Fibroblast of skin of left quadriceps (primary cell): ENCODE results near the gene PPP3CA.

ENCODE experiments used
- DNase-seq, 2 experiments: peaks; one replicate each; pipeline ENCODE4 v3.0.0-alpha.2; 2013; ENCODE audit warnings: low read depth in 2 of 2

The PPP3CA gene

DNA sequence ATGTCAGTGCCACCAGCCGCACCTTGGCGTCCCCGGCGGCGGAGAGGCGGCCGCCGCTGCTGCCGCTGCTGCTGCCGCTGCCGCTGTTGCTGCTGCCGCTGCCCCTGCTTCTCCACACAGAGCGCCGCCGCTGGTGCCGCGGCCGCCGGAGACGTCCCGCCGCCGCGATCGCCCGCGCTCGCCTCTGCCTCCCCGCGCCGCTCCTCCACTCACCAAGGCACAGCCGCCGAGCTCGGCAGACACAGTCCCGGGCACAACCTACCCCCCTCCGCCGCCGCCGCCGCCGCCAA lies at the start of gene PPP3CA:
Gene PPP3CA, minus strand, starts transcription at position 260 of the 290 bp plus-strand sequence.
- DNase-seq, result no peak

DNA sequence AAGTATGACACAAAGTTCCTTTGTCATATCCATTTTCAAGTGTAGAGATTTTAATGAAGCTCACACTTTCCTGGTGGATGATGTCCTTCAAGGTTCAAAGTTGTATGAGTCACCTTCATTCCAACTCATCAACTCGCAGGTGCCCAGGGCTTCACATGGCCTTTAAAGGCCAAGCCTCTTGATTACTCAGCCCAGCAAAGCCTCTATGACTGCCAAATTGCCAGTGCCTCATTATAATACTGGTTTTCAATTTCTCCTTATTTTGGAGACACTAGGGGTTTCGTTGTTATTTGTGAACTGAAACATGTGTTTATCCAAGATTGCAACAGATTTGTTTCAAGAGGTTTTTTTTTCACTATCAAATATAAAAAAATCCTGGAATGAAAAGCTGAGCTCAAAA lies 45.9 kb upstream of the PPP3CA start:
- no peak for DNase-seq

DNA sequence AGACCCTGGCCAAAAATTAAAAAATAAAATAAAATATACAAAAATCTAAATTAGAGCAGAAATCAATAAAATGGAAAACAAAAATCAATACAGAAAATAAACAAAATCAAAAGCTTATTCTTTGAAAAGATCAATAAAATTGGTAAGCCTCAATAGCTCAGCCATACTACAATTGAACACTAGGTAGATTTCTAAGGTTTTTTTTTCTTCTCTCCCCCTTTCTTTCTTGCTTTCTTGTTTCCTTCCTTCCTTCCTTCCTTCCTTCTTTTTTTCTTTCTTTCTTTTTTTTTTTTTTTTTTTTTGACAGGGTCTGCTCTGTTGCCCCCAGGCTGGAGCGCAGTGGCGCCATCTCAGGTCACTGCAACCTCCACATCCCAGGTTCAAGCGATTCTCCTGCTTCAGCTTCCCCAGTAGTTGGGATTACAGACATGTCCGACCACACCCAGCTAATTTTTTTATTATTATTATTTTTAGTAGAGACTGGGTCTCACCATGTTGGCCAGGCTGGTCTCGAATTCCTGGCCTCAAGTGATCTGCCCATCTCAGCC lies 23.4 kb upstream of the PPP3CA start:
- no peak for DNase-seq

DNA sequence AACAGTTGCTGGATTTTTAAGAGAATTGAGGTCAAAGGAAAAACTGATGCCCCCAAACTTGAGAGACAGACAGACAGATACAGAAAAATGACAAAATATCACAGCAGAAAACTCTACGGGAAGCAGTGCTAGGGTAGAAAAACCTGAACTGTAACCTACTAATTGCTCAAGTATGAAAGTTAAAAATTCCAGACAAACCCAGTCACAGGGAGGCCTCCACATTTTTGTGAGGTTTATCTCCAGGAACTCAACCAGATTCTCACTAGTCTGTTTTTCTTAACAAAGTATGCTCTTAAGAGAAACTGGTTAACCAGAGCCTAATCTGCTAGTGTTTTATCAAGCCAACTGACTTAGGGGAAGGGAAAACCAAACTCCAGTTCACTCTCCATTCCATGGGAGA lies 19.9 kb upstream of the PPP3CA start:
- DNase-seq, result peak; percentile 74 to 75

DNA sequence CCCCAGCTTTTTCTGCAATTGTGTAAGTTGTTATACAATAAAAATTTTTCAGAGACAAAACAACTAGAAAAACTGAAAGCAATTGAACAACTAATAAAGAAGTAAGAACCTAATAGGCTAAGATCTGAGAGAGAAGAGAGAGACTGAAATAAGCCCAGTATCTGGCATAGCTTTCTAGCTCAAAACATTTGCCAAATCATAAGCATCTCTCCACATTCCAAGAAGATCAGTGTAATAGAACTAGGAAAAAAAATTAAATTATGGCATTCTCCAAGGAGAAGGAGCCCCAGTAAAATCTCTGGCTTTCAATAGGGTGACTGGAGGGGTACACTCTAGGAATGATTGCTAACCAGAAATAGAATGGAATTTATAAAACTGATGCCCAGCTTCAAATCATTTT lies 19.0 kb upstream of the PPP3CA start:
- peak in 1 of 2 experiments; percentile 10 for DNase-seq

DNA sequence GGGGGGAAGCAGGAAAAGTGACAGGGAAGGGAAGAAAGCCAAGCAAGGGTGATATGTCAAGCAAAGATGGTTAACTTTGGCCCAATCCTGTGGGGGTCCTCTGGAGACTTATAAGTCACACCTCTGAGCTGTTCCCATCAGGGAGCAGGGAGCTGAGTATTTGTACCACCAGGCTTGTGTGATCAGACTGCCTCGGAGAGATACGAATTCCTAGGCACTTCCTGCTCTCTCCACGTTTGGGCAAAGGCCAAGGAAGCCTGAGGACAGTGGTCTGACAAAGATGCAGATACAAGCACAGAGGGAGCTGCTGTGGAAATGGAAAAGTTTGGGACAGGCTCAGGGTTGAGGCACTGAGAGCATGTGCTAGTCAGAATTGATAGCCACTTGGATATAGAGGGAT lies 10.4 kb upstream of the PPP3CA start:
- no peak for DNase-seq

DNA sequence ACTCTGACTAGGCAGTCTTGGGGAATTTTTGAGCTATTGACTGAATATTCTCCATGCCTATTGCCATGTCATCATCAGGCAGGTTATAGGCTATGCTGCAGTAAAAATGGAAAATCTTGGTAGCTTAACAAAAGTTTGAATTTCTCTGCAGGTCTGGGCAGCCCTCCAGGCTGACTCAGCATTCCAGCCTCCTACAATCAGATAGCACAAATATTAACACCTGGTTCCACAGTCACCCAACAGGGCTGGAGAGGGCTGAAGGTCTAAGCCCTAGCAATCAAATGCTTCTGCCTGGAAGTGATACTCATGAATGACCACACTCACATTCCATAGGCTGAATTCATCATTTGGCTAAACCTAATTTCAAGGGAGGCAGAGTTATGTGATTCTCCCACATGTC lies 9.6 kb upstream of the PPP3CA start:
- DNase-seq, result peak; percentile 93 to 94

DNA sequence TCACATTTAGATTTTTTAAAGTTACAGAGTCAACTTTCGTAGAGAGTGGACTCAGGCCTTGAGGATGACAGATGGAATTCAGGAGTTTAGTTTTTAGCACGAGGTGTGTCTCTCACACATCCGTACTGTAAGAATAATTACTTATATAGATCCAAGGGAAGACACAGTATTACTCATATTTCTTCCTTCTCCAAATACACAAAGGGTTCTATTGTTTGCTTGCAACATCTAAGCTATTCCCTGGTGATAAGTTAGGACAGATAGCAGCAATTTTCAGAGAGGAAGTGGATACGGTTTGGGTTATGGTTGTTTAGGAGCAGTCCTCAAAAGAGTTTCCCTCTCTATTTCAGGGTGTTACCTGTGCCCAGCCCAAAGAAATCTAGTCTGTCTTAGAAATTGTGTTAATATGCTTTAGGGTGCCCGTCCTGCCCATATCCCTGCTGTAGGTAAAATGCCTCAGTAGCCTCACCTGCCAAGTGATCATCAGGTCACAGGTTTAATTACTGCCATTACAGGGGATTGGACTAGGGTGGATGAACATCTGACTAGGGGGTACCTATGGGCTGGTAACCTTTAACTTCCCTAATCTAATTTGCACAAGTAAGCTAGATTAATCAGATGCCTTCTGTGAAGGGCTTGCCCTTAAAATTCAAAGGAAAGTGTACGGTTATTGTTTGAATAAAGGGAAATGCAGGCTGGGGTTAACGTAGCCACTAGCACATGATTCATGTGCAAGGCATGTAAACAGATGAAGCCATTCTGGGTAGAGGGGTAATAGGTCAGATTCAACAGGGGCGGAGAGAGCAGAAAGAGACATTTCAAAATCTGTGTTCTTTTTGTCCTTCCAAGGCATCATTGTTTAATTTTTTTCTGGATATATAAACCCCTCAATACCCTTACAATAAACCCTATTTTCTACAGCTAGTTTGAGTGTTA lies 8.7 kb upstream of the PPP3CA start:
- DNase-seq, result peak; percentile 60 to 63

DNA sequence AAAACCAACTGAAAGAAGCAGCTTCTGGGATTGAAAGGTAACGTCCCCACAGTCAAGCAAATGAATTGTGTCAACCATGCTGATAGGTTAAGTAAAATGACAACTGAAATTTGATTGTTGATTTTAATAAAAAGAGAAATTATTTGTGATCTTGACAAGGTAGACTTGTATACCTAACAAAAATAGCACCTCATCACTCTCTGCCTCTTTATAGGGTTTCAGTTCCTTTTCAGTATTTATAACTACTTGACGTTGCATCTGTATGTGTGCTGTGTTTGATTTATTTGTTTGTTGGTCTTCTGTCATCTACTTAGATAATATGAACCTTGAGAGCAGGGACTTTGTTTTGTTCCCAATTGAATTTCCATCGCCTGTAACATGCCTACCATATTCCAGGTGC lies 7.9 kb upstream of the PPP3CA start:
- DNase-seq, result no peak

DNA sequence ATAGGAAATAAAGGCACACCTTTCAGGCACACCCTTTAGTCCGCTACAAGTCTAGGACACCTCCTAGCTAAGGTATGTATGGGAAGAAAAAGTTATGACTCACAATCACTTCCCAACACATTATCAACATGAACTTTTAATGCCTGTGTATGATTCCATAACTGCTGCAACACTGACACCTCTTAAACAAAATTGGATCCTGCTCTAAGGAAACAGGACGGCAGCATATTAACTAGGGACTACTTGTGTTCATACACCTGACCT lies 2.4 kb upstream of the PPP3CA start:
- no peak for DNase-seq

DNA sequence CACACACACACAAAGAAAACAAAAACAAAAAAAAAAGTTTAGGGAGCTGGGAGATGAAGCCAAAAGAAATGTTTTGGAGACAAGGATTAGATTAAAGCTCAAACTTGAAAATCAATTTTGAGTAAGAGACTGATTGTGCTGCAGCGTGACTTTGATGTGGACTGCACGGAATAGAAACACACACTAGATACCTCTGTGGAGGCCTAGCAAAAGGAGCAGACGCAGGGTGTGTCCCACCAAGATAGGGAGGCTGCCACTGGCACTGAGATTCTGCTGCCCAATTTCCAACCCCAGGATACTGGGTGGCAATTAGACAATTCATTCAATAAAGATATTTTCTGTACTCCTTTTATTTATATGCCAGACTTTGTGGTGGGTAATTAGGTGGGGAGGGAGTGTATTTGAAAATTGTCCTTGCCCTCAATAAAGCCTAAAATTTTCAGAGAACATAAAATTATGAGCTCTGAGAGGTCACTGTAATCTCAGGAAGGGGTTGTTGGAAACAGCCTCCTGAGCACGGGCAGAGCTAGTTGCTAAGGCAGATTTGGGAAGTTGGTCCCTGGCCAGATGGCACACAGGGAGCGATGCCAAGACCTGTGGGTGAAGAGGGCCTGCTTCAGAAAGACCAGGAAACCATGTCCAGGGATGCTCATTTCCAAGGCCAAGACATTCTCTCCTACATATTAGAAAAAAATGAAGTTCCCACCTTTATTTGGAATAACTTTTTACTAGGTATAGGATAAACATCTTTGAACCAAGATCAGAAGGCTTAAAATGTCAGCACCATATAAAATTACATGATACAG lies 1.9 kb upstream of the PPP3CA start:
- DNase-seq, result no peak

DNA sequence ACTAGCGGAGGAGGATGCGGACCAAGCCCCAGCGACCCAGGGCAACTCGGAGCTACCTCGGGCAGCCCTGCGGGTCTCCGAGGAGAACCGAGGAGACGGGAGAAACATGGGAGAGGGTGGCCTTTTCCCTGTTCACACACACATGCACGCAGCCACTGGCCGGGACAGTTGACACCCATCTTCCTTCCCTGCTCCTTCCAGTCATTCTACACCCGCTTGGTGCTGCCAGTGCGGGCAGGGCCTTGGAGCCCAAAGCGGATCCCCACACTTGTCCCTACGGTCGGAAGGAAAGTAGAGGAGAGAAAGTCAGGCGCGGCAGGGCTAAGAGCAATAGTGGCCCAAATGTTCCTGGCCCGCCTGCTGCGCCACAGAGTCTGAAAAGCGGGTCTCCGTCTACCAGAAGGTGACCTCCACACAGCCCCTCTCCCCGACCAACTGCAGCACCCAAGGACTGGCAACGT lies 1.1 kb upstream of the PPP3CA start:
- no peak for DNase-seq

DNA sequence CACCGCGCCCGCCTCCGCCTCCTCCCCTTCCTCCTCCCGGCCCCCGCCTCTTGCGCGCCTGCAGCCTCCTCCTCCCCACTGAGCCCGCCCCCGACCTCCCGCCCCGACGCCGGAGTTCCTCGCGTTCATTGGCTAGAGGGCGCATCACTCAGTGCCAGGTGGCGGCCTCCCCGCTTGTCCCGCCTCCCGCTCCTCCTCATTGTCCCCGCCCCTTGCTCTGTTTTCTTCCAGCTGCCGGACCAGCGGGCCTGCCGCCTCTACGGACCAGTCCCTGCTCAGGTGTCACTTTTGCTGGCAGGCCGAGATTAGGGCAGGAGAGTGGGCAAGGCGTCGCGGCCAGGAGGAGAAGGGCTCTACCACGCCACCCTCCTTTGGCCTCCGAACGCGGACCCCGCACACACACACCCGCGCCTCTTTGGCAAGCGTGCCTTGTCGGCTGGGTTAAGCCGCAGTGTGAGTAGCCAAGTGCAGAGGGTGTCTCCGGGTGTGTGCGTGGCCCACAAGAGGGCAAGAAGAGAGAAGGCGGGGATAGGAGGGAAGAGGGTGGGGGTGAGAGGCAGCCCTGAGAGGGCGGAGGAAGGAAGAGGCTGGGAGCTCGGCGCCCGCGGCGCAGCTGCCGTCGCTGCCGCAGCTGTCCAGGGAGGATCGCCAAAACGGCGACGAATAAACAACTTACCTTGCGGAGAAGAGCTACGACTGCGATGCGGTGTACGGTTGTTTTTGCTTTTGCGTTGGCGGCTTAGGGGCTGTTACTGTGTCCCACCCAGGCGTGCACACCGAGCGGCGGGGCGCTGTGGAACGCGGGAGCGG lies 436 bp upstream of the PPP3CA start:
- DNase-seq, result peak; percentile 94 to 95

DNA sequence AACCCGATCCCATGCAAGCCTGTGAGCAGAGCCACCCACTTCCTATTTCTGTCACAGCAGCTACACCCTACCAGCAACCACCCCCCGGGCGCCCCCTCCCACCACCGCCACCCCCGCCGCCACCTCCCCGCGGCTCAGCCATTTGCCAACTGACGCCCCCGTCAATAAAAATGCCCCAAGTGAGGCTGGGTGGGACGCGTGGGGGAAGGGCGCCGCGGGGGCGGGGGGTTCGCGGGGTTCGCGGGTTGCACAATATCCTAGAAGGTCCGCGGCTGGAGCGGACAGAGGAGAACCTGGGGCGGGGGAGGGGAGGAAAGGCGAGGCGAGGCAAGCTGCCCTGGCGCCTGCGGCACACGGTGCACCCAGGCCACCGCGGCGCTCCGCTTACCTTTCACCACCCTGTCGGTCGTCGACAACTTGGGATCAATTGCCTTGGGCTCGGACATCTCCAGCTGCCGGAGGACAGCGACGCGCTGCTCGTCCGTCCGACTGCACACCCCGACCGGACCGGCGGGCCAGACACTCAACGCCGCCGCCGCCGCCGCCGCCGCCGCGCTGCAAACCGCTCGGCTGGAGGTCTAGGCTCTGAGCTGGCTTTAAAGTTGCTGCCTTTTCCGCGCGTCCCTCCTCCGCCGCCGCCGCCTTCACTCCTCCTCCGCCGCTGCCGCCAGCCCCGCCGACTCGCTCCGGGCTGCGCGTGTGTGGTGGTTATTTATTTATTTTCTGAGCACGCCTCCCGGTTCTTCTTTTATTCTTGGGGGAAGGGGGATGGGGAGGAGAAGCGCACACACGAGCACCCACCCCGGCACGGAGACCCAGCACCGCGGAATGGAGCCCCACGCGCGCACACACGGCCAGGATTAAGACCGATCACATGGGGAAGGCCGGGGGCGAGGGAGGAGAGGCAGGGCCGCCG lies 717 bp downstream of the PPP3CA start:
- peak in 1 of 2 experiments; percentile 42 for DNase-seq

DNA sequence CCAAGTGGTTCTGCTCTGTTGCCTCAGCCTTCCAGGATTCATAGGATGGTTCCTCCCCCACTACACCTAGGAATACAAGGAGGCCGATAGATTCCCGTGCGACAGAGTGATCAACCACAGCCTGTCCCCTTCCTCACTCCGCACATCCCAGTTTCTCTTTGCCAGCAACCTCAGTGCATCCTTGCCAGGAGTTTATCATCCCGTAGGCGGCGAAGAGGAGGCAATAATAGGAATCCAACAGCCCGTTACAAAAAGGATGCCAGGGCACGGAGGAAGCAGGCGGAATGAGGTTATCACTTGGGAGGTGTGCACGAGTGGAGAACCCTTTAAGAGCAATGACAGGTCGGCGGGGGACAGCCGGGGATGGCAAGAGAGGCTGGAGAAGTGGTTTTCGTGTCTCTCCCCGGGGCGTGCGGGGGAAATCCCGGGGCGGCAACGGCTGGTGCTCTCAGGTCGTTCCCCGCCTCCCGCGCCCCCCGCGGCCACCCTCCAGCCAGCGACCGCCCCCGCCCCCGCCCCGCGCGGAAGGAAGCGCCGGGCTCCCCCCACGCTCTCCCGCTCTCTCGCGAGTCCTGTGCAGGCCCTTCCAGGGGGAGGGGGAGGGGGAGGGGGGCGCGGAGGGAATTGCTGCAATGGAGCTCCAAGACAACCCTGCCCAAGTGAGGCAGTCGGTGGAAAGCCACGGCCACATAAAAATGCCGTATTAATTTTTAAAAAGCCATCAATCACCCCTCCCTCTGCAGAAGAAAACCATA lies 1.6 kb downstream of the PPP3CA start:
- peak in 1 of 2 experiments; percentile 39 for DNase-seq

DNA sequence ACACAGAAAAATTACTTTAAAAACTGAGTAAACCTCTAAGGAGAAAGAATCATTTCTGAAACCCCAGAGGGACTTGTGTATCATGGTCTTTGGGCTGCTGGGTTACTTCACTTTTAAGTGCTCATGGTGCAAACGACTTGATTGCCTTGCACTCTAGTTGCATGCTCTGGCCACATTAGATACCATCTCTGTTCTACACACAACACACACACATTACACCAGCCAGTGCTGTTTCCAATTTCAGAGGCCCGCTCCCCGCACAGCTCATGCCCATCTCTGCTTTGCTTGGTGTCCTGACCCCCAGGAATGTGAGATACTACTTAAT lies 2.1 kb downstream of the PPP3CA start:
- no peak for DNase-seq

DNA sequence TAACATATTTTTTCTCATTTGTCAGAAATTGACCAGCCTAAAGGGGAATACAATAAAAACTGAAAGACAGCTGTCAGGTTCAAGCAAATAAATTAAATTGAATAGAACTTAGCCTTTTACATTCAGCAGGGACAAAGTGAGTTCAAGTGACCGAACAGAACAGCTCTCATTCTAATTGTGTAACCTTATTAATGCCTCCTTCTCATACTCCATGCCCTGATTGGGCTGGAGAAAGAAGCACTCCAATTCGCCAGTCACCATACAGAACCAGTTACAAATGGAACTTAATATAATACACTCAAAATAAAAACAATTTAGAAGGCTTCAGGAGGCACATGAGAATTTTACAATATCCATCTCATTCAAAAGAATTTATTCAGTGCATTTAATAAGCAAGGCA lies 8.0 kb downstream of the PPP3CA start:
- no peak for DNase-seq

DNA sequence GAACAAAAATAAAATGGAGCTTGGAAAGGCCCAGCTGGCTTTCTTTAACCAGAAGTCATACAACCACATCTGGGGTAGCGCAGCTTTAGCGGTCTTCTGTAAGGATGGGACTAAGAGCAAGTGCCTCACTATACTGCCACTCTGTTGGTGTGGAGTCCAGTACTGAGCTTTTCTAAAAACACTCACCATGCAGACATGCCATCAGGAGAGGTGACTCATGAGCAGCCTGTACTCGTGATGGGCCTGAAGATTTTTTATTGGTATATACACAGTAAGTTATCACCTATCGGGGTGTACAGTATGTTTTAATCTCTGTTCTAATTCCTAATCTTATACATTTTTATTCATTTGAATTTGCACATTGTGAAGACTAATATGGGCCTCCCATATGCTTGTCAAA lies 9.6 kb downstream of the PPP3CA start:
- no peak for DNase-seq

DNA sequence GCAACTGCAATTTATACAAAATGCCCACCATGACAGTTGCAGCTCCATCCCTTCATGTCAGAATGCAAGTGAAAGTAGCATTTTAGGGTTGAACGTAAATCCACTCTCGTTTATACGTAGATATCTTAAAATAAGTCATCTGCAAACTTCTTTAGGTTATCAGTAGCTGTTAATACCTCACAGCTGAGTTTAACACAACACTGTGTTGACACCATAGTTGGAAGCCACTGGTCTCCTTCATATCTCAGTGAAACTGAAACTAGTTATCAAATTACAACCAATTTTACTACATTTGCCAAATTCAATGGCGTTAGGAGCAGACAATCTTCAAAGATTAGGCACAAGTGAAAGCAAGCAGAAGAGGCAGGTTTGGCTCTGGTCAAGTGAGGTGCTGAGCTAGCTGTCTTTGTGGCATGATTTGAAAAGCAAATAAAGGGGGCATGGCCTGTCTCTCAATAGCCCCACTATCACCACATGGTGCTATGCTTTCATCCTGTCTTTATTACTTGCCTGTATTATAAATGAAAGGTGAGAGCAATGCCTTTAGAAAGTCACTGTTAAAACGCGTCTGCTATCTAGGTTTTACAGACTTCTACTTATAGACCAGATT lies 12.3 kb downstream of the PPP3CA start:
- DNase-seq, result no peak

DNA sequence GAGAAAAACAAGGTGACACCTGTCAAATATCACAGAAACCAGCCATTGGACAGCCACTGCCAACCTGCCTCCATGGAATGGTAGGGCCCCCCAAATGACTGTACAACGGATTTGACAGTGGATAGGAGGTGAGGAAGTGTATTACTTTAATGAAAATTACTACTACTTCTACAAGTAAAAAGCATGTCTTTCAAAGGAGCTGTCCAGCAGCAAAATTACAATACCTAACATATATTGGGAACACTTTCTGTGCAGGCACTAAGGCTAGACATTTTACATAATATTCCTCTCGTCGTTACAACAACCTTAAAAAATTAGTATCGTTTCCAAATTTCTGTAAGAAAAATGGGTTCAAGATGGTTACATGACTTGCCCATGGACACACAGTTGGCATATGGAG lies 14.9 kb downstream of the PPP3CA start:
- no peak for DNase-seq
